ENCODE results near the gene DACT2.

DNA sequence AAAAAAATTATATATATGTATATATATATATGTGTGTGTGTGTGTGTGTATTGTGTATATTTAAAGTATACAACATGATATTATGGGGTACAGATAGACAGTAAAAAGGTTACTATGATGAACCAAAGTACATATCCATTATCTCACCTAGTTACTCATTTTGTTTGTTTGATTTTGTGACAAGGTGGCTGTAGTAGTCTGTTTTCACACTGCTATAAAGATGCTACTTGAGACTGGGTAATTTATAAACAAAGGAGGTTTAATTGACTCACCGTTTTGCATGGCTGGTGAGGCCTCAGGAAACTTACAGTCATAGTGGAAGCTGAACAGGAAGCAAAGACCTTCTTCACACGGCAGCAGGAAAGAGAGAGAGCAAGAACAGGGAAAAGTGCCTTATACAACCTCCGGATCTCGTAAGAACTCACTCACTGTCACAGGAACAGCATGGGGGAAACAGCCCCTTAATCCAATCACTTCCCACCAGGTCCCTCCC lies 30.2 kb upstream of the DACT2 start:
- no peak for TF ChIP-seq CTCF (IDR thresholded peaks at IDR 0.05; ENCODE audit: low read depth, low read length)
- TF ChIP-seq, protein P1, sequence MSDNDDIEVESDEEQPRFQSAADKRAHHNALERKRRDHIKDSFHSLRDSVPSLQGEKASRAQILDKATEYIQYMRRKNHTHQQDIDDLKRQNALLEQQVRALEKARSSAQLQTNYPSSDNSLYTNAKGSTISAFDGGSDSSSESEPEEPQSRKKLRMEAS (IDR thresholded peaks at IDR 0.05; ENCODE audit: low read depth, low read length): no peak
- TF ChIP-seq POLR2A (IDR thresholded peaks at IDR 0.05; ENCODE audit: extremely low read depth, insufficient read length): no peak
